K562 (cell line): ENCODE measurements around the gene CGB3. TPM values are rescaled to one million over a fixed set of nuclear protein-coding genes. Genes with fewer than 3 reads are reported as not detected.
A peak's percentile ranks its signal among the peaks of the same experiment; 100 is the strongest.

ENCODE experiments used
- ATAC-seq: fragments of 200-7000 bp; cut with Tn5 transposase; 3 replicates; pipeline ENCODE4 v1.9.1; 2020; ENCODE audit warnings: moderate library complexity
- BruUV-seq: library from RNA; stranded (reverse); fragments of 400-500 nt; replicated peaks from 2 replicates; lab custom pipeline; 2021; lab: Mats Ljungman, UMichigan
- CTCF ChIA-PET: fragments of 300-600 bp; formaldehyde crosslinking; extraction: SDS; loops from one replicate; lab custom pipeline; 2021; ENCODE audit warnings: low intra/inter-chr PET ratio; lab: Yijun Ruan, JAX
- POLR2A ChIA-PET: fragments of 300-600, 350-650 bp; sonication (Branson Sonifier 250); formaldehyde crosslinking; extraction: SDS; loops from one replicate; lab custom pipeline; 2021; ENCODE audit warnings: antibody characterized with exemption, inconsistent platforms; lab: Yijun Ruan, JAX
- DNase-seq, 4 experiments: peaks; one replicate each; pipeline versions ENCODE4 v3.0.0 to v3.0.0-alpha.2; 2011 to 2018; ENCODE audit warnings: low spot score in 3 of 4, mixed read lengths in 3 of 4; ENCODE audit errors: extremely low read depth in 1 of 4
- FAIRE-seq: peaks from 2 replicates; lab custom pipeline; 2011; peaks lifted over from hg19 to GRCh38; lab: Jason Lieb, UNC
- H2AFZ ChIP-seq: 2 replicates; pipeline ENCODE4 v1.6.0; 2011; ENCODE audit warnings: low read depth, low read length, control low read depth, inconsistent platforms
- H3K27ac ChIP-seq: fragments of 200-600 bp; 3 replicates; pipeline ENCODE4 v1.8.0; 2011; ENCODE audit warnings: low read depth, mild to moderate bottlenecking, control low read depth, inconsistent platforms, low read length, moderate library complexity, mixed read lengths; ENCODE audit errors: extremely low read depth
- H3K27me3 ChIP-seq, 2 experiments: fragments of 300-600 bp in 1 of 2; 2 replicates in 1 of 2; 3 replicates in 1 of 2; pipeline versions ENCODE4 v1.6.0 to v1.8.0; 2011; ENCODE audit warnings: inconsistent platforms in 2 of 2, low read length in 2 of 2, mild to moderate bottlenecking in 1 of 2, mixed read lengths in 1 of 2, moderate library complexity in 1 of 2; ENCODE audit not compliant: control insufficient read depth in 2 of 2, insufficient read depth in 2 of 2
- H3K36me3 ChIP-seq: fragments of 300-600 bp; 3 replicates; pipeline ENCODE4 v1.8.0; 2011; ENCODE audit warnings: mild to moderate bottlenecking, low read length, inconsistent platforms; ENCODE audit not compliant: control insufficient read depth, insufficient read depth
- H3K4me1 ChIP-seq, 2 experiments: fragments of 200-600 bp in 1 of 2; replicated peaks in 1 of 2; 2 replicates in 1 of 2; 3 replicates in 1 of 2; pipeline versions ENCODE4 v1.5.1 to v1.8.0; 2011; ENCODE audit warnings: inconsistent platforms in 2 of 2, low read length in 2 of 2, mild to moderate bottlenecking in 1 of 2, mixed read lengths in 1 of 2, moderate library complexity in 1 of 2; ENCODE audit not compliant: control insufficient read depth in 2 of 2, insufficient read depth in 2 of 2
- H3K4me2 ChIP-seq: 2 replicates; pipeline ENCODE4 v1.6.1; 2011; ENCODE audit warnings: low read length, control low read depth, inconsistent platforms, mixed read lengths; ENCODE audit not compliant: insufficient read depth
- H3K4me3 ChIP-seq: fragments of 200-600 bp; sonication (generic), shearing (Covaris generic); 2 replicates; pipeline ENCODE4 v1.5.1; 2016; ENCODE audit warnings: control low read depth, inconsistent platforms
- H3K79me2 ChIP-seq: fragments of 200-600 bp; 3 replicates; pipeline ENCODE4 v1.8.0; 2011; ENCODE audit warnings: low read length, inconsistent platforms; ENCODE audit not compliant: control insufficient read depth, insufficient read depth
- H3K9ac ChIP-seq, 2 experiments: 2 replicates each; pipeline versions ENCODE4 v1.6.0 to v1.6.1; 2011; ENCODE audit warnings: low read depth in 2 of 2, low read length in 2 of 2, control low read depth in 1 of 2, inconsistent platforms in 1 of 2, mild to moderate bottlenecking in 1 of 2, mixed read lengths in 1 of 2; ENCODE audit not compliant: insufficient read depth in 1 of 2
- H3K9me1 ChIP-seq: one replicate; pipeline ENCODE4 v1.6.0; 2011; ENCODE audit warnings: inconsistent platforms, mild to moderate bottlenecking, low read length, moderate library complexity; ENCODE audit not compliant: control insufficient read depth, insufficient read depth
- H3K9me3 ChIP-seq: replicated peaks from 2 replicates; pipeline ENCODE4 v1.5.1; 2011; ENCODE audit warnings: low read depth, low read length, inconsistent platforms; ENCODE audit not compliant: control insufficient read depth, insufficient read depth
- H4K20me1 ChIP-seq: replicated peaks from 2 replicates; pipeline ENCODE4 v1.6.1; 2011; ENCODE audit warnings: low read length, inconsistent platforms, mixed read lengths; ENCODE audit not compliant: control insufficient read depth, insufficient read depth
- ARID1B ChIP-seq: fragments of 450-650 bp; IDR thresholded peaks from 2 replicates; pipeline ENCODE4 v1.6.1; 2016; ENCODE audit warnings: antibody characterized with exemption, mild to moderate bottlenecking, inconsistent platforms
- ARNT ChIP-seq, 2 experiments: fragments of 450-650 bp; IDR thresholded peaks; 2 replicates each; pipeline ENCODE4 v1.6.1; 2016; ENCODE audit warnings: mild to moderate bottlenecking in 1 of 2
- CREM ChIP-seq: IDR thresholded peaks from 2 replicates; pipeline ENCODE4 v1.6.1; 2014; ENCODE audit warnings: antibody characterized with exemption, low read depth
- FOSL1 ChIP-seq: fragments of 200-800 bp; sonication (Bioruptor generic); conservative IDR thresholded peaks from 2 replicates; pipeline ENCODE4 v1.6.1; 2016; ENCODE audit warnings: missing genetic modification characterization, missing compliant biosample characterization
- FOXJ3 ChIP-seq: sonication (generic); formaldehyde crosslinking; IDR thresholded peaks from 2 replicates; pipeline ENCODE4 v1.4.0; 2020; ENCODE audit warnings: mild to moderate bottlenecking, missing genetic modification reagents
- FUS ChIP-seq: fragments of 200-400 bp; formaldehyde crosslinking; optimal IDR thresholded peaks from 2 replicates; pipeline ENCODE3; 2017; ENCODE audit warnings: low read depth, low read length
- GATAD2A ChIP-seq: fragments of 450-650 bp; IDR thresholded peaks from 2 replicates; pipeline ENCODE4 v1.6.1; 2017
- MECOM ChIP-seq: fragments of 250-450 bp; sonication (Bioruptor Pico); IDR thresholded peaks from 2 replicates; pipeline ENCODE4 v1.8.0; 2022; ENCODE audit warnings: inconsistent platforms
- MED1 ChIP-seq: sonication (generic); formaldehyde crosslinking; IDR thresholded peaks from 2 replicates; pipeline ENCODE4 v1.8.1; 2023; ENCODE audit warnings: missing genetic modification reagents, borderline replicate concordance
- MITF ChIP-seq: IDR thresholded peaks from 2 replicates; pipeline ENCODE4 v1.6.1; 2014; ENCODE audit warnings: antibody characterized with exemption
- NFATC3 ChIP-seq: fragments of 450-650 bp; IDR thresholded peaks from 2 replicates; pipeline ENCODE4 v1.6.1; 2017; ENCODE audit warnings: mild to moderate bottlenecking
- PCBP2 ChIP-seq: fragments of 200-400 bp; formaldehyde crosslinking; IDR thresholded peaks from 2 replicates; pipeline ENCODE4 v1.6.1; 2018; ENCODE audit warnings: low read length, low read depth, mild to moderate bottlenecking, moderate library complexity; ENCODE audit not compliant: poor library complexity, severe bottlenecking
- RBFOX2 ChIP-seq: fragments of 200-400 bp; formaldehyde crosslinking; IDR thresholded peaks from 2 replicates; pipeline ENCODE4 v1.6.1; 2017; ENCODE audit warnings: low read depth, mild to moderate bottlenecking, low read length, moderate library complexity
- RNF2 ChIP-seq: sonication (generic); IDR thresholded peaks from 2 replicates; pipeline ENCODE4 v1.6.1; 2016
- THRB ChIP-seq: fragments of 450-650 bp; formaldehyde crosslinking; conservative IDR thresholded peaks from 2 replicates; pipeline ENCODE4 v1.4.0; 2022; ENCODE audit warnings: mild to moderate bottlenecking, missing genetic modification characterization
- YBX1 ChIP-seq: fragments of 450-650 bp; IDR thresholded peaks from 2 replicates; pipeline ENCODE4 v1.7.1; 2016; ENCODE audit warnings: mild to moderate bottlenecking
- ZFP30 ChIP-seq: fragments of 250-450 bp; sonication (Bioruptor Pico); IDR thresholded peaks from 2 replicates; pipeline ENCODE4 v1.8.0; 2022; ENCODE audit warnings: moderate library complexity, mild to moderate bottlenecking, inconsistent platforms, borderline replicate concordance
- ZNF134 ChIP-seq: fragments of 250-450 bp; sonication (Bioruptor Pico); conservative IDR thresholded peaks from 2 replicates; pipeline ENCODE4 v1.4.0; 2020
- ZNF780A ChIP-seq: fragments of 250-450 bp; sonication (Bioruptor Pico); IDR thresholded peaks from 2 replicates; pipeline ENCODE4 v1.5.0; 2021; ENCODE audit warnings: mild to moderate bottlenecking
- WGBS: fragments of 100-300 bp; shearing (Covaris generic); methylation state at CpG from one replicate; pipeline ENCODE4 v1.1.6; 2016; ENCODE audit warnings: low coverage, mixed read lengths; ENCODE audit not compliant: insufficient coverage; ENCODE audit errors: missing lambda C conversion rate; 5-methylcytosine and 5-hydroxymethylcytosine counted together
- in situ Hi-C: fragments of 300-500 bp; cut with MboI; formaldehyde crosslinking; loops from 4 replicates; pipeline ENCODE4 v1.15.0; 2018; ENCODE audit warnings: inconsistent platforms, mixed read lengths
- intact Hi-C: fragments of 100-400 bp; cut with micrococcal nuclease; formaldehyde crosslinking; loops from 2 replicates; pipeline ENCODE4 v1.14.2; 2022
- polyA plus RNA-seq, 8 experiments: library from polyadenylated mRNA; depleted of rRNA in 4 of 8; stranded (reverse) in 5 of 8; unstranded in 3 of 8; fragments of >200 nt; fragmentation: Nextera tagmentation in 2 of 8; fragmentation: Illumina TruSeq in 1 of 8; extraction: Ambion mirVana in 2 of 8; extraction: Trizol in 1 of 8; gene quantifications; 2 replicates each; pipeline versions ENCODE4 v1.2.1 to v1.2.3, GENCODE V29; 2011 to 2014; ENCODE audit warnings: inconsistent platforms in 1 of 8, missing spikeins in 1 of 8
- total RNA-seq, 7 experiments: library from RNA; depleted of rRNA in 6 of 7; stranded (reverse); fragments of >200 nt in 6 of 7; fragmentation: Illumina TruSeq in 2 of 7; extraction: Trizol in 2 of 7; gene quantifications; 2 replicates each; pipeline versions ENCODE4 v1.2.1 to v1.2.3, GENCODE V29; 2011 to 2021; ENCODE audit warnings: low replicate concordance in 1 of 7
- TF ChIP-seq, protein P1 (sequence below): sonication (generic); formaldehyde crosslinking; IDR thresholded peaks from 2 replicates; pipeline ENCODE4 v1.8.0; 2022; ENCODE audit warnings: missing genetic modification reagents, mild to moderate bottlenecking, moderate library complexity, borderline replicate concordance

CGB3 gene
- total and polyA plus RNA-seq, 9 of the 15 experiments (the other 6 are each of a cell fraction or from before 2014, with no cell fraction given): not detected

DNA sequence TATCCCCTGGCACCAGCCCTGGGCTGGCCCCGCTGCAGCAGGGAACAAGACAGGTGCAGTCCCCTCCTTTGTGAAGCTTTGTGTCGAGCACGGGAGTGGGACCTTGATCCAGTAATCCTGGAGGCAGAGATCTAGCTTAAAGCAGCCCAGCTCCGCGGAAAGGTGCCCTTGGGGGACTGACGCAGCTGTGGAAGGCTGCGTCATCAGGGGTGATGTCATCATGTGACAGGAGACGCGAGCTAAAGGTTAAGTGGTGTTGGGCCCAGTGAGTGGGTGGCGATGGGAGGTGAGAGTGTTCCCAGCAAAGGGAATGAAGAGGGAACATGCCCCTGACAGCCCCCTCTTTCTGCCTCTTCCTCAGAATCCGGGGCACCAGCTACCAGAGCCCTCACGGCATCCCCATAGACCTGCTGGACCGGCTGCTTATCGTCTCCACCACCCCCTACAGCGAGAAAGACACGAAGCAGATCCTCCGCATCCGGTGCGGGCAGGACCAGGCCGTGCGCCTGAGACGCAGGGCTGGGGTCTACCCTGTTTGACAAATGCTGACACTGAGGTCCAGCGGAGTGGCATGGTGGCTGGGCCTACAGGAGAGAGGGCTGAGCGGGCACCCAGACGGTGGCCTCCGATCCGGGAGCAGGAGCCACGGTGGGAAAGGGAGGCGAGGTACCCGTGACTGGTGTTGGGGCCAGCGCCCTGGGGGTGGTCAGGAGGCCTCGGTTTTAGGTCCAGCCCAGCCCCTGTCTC is 9.8 kb downstream of the CGB3 start:
- Histone ChIP-seq H3K27ac (peak overlapping the region; percentile 12; the same call in 2 of the 3 replicates), H3K4me2 (no peak overlapping the region), H3K27me3 (no peaks in the 10 kb centered on the region), H3K9ac (no peak overlapping the region), H3K9me1 (peaks cover 3% of the 10 kb centered on the region), H2AFZ (no peak overlapping the region), H4K20me1 (peaks cover 9% of the 10 kb centered on the region; the same call in 1 of the 2 replicates), H3K4me1 (peaks cover 15 to 47% of the 10 kb centered on the region in 2 experiments; a peak in 4 of 5 replicates), H3K4me3 (no peak overlapping the region), H3K36me3 (peaks cover 70% of the 10 kb centered on the region; the same call in 2 of the 3 replicates), H3K79me2 (no peaks in the 10 kb centered on the region), H3K9me3 (no peaks in the 10 kb centered on the region)
- ATAC-seq: peak; percentile 5; the same call in 1 of the 3 replicates
- DNase-seq: peak in 2 of 4 experiments; percentile 45 to 66
- intact Hi-C loops (no loop called here), in situ Hi-C loops (no loop called here)
- no TSS peak for BruUV-seq
- ChIA-PET POLR2A (interaction anchor here (0.8 to 1.3 kb wide), 3 partner anchors 9 to 13 kb away, joined by 3 to 5 read pairs (median 5); no protein-coding TSS in a partner anchor), CTCF (no interaction called here)
- WGBS: 72% methylated on average over 28 of the region's 32 CpGs
- FAIRE-seq: peak; percentile 68
- TF ChIP-seq RBFOX2 (peak; percentile 52), ZNF134 (CRISPR knock-in tag) (no peak), ARID1B (0 out of 2 replicates have a peak, but pooled peaks have one; percentile 16), ARNT (IDR thresholded peaks at IDR 0.05) (no peak), FOSL1 (tag) (peak; percentile 60), FUS (no peak), ZNF780A (CRISPR knock-in tag) (no peak), MED1 (CRISPR knock-in tag) (no peak), CREM (peak; percentile 90), MECOM (CRISPR knock-in tag) (no peak), FOXJ3 (CRISPR knock-in tag) (no peak), NFATC3 (no peak), MITF (no peak), GATAD2A (no peak), PCBP2 (no peak), ZFP30 (CRISPR knock-in tag) (no peak), YBX1 (no peak), RNF2 (no peak), THRB (no peak)
- TF ChIP-seq, protein P1, sequence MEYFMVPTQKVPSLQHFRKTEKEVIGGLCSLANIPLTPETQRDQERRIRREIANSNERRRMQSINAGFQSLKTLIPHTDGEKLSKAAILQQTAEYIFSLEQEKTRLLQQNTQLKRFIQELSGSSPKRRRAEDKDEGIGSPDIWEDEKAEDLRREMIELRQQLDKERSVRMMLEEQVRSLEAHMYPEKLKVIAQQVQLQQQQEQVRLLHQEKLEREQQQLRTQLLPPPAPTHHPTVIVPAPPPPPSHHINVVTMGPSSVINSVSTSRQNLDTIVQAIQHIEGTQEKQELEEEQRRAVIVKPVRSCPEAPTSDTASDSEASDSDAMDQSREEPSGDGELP (CRISPR knock-in tag): peak; percentile 22; the same call in 1 of the 2 replicates
